GM21390 (cell line): ENCODE data around the gene PUS7L.

Experiments
- ATAC-seq: cut with Tn5 transposase; IDR thresholded peaks from one replicate; pipeline ENCODE4 v1.9.1; 2021; ENCODE audit not compliant: unreplicated experiment

The PUS7L gene

GRCh38 chr12:43669373-43669772, 89.2 kb downstream of the PUS7L start:
- no peak for ATAC-seq
